RWPE2 (cell line): ENCODE measurements around the gene CD82.

ENCODE experiments used
- ATAC-seq: fragments of 200-7000 bp; cut with Tn5 transposase; 3 replicates; pipeline ENCODE4 v1.9.1; 2021; ENCODE audit warnings: low read depth
- DNase-seq: peaks from one replicate; pipeline ENCODE4 v3.0.0-alpha.2; 2020; ENCODE audit warnings: low spot score
- H3K27ac ChIP-seq: fragments of 450-650 bp; 2 replicates; pipeline ENCODE4 v1.5.1; 2017; ENCODE audit warnings: mild to moderate bottlenecking; ENCODE audit not compliant: poor library complexity, severe bottlenecking
- H3K27me3 ChIP-seq: fragments of 250-450 bp; sonication (Bioruptor Pico); 2 replicates; pipeline ENCODE4 v1.5.1; 2021; ENCODE audit warnings: mild to moderate bottlenecking, moderate library complexity; ENCODE audit not compliant: insufficient read depth, poor library complexity, severe bottlenecking
- H3K36me3 ChIP-seq: fragments of 250-450 bp; sonication (Bioruptor Pico); 2 replicates; pipeline ENCODE4 v1.5.1; 2020; ENCODE audit warnings: low read depth, mild to moderate bottlenecking, moderate library complexity
- H3K4me1 ChIP-seq: fragments of 250-450 bp; sonication (Bioruptor Pico); 2 replicates; pipeline ENCODE4 v1.5.1; 2021; ENCODE audit warnings: mild to moderate bottlenecking, moderate library complexity; ENCODE audit not compliant: insufficient read depth, poor library complexity, severe bottlenecking
- H3K4me3 ChIP-seq: fragments of 250-450 bp; sonication (Bioruptor Pico); 2 replicates; pipeline ENCODE4 v1.5.1; 2021; ENCODE audit warnings: mild to moderate bottlenecking, moderate library complexity; ENCODE audit not compliant: severe bottlenecking
- H3K9me3 ChIP-seq: fragments of 250-450 bp; sonication (Bioruptor Pico); 2 replicates; pipeline ENCODE4 v1.5.1; 2021; ENCODE audit warnings: mild to moderate bottlenecking, moderate library complexity; ENCODE audit not compliant: severe bottlenecking
- CTCF ChIP-seq: fragments of 450-650 bp; IDR thresholded peaks from one replicate; pipeline ENCODE4 v1.5.1; 2017; ENCODE audit warnings: mild to moderate bottlenecking, moderate library complexity; ENCODE audit not compliant: poor library complexity, severe bottlenecking

CD82 gene

GRCh38 chr11:44602891-44603310 is 37.4 kb downstream of the CD82 start:
- peaks cover 31% of the 10 kb centered on the region for H3K36me3 ChIP-seq
- H3K4me1 ChIP-seq: no peaks in the 10 kb centered on the region
- H3K27ac ChIP-seq: no peak overlapping the region
- no peak for TF ChIP-seq CTCF
- no peak overlapping the region for H3K4me3 ChIP-seq
- ATAC-seq (no peak), DNase-seq (no peak)
- H3K9me3 ChIP-seq: no peaks in the 10 kb centered on the region
- H3K27me3 ChIP-seq: no peaks in the 10 kb centered on the region

- Histone ChIP-seq H3K9me3 (no peaks in the 10 kb centered on the region), H3K27ac (no peak overlapping the region), H3K4me3 (no peak overlapping the region), H3K27me3 (no peaks in the 10 kb centered on the region), H3K36me3 (peaks cover 31% of the 10 kb centered on the region), H3K4me1 (no peaks in the 10 kb centered on the region)
- ATAC-seq (no peak), DNase-seq (no peak)
- TF ChIP-seq CTCF: no peak
Observed at GRCh38 chr11:44604171-44604581, 38.7 kb downstream of the CD82 start.

GRCh38 chr11:44605068-44605708 is 39.7 kb downstream of the CD82 start:
- no peaks in the 10 kb centered on the region for H3K9me3 ChIP-seq
- peaks cover 31% of the 10 kb centered on the region for H3K36me3 ChIP-seq
- no peak for TF ChIP-seq CTCF
- no peak overlapping the region for H3K27ac ChIP-seq
- no peaks in the 10 kb centered on the region for H3K4me1 ChIP-seq
- no peak for DNase-seq
- H3K27me3 ChIP-seq: no peaks in the 10 kb centered on the region
- H3K4me3 ChIP-seq: no peak overlapping the region
- no peak for ATAC-seq

GRCh38 chr11:44605965-44606364 is 40.5 kb downstream of the CD82 start:
- no peak for TF ChIP-seq CTCF
- Histone ChIP-seq H3K9me3 (no peaks in the 10 kb centered on the region), H3K27ac (no peak overlapping the region), H3K36me3 (peaks cover 31% of the 10 kb centered on the region), H3K4me1 (no peaks in the 10 kb centered on the region), H3K27me3 (no peaks in the 10 kb centered on the region), H3K4me3 (no peak overlapping the region)
- ATAC-seq (no peak), DNase-seq (no peak)

GRCh38 chr11:44606472-44606871 is 41.0 kb downstream of the CD82 start:
- no peaks in the 10 kb centered on the region for H3K27me3 ChIP-seq
- DNase-seq (no peak), ATAC-seq (no peak)
- peaks cover 31% of the 10 kb centered on the region for H3K36me3 ChIP-seq
- no peaks in the 10 kb centered on the region for H3K9me3 ChIP-seq
- H3K4me1 ChIP-seq: no peaks in the 10 kb centered on the region
- no peak overlapping the region for H3K4me3 ChIP-seq
- H3K27ac ChIP-seq: no peak overlapping the region
- no peak for TF ChIP-seq CTCF
